ENCODE results near the gene ZNF740.

Gene ZNF740

DNA sequence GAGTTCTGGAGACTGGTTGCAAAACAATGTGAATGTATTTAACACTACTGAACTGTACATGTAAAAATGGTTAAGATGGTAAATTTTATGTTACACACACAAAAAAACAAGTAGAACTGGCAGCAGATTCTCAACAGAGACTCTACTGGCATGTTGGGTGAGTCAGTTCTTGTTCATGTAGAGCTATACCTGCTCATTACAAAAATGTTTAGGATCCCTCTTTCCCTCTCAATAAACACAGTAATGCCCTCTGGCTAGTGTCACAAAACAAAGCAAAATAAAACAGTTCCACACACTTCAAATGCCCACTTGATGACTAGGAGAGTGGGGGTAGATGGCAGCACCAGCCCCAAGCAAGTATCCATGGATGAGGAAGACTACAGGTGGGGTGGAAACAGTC is 13.7 kb upstream of the ZNF740 start:
- no peak overlapping the region for H3K27ac ChIP-seq
- TF ChIP-seq, protein P1, sequence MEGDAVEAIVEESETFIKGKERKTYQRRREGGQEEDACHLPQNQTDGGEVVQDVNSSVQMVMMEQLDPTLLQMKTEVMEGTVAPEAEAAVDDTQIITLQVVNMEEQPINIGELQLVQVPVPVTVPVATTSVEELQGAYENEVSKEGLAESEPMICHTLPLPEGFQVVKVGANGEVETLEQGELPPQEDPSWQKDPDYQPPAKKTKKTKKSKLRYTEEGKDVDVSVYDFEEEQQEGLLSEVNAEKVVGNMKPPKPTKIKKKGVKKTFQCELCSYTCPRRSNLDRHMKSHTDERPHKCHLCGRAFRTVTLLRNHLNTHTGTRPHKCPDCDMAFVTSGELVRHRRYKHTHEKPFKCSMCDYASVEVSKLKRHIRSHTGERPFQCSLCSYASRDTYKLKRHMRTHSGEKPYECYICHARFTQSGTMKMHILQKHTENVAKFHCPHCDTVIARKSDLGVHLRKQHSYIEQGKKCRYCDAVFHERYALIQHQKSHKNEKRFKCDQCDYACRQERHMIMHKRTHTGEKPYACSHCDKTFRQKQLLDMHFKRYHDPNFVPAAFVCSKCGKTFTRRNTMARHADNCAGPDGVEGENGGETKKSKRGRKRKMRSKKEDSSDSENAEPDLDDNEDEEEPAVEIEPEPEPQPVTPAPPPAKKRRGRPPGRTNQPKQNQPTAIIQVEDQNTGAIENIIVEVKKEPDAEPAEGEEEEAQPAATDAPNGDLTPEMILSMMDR (IDR thresholded peaks at IDR 0.05): no peak
- no peak for TF ChIP-seq ZFX (IDR thresholded peaks at IDR 0.05; ENCODE audit: borderline replicate concordance)

DNA sequence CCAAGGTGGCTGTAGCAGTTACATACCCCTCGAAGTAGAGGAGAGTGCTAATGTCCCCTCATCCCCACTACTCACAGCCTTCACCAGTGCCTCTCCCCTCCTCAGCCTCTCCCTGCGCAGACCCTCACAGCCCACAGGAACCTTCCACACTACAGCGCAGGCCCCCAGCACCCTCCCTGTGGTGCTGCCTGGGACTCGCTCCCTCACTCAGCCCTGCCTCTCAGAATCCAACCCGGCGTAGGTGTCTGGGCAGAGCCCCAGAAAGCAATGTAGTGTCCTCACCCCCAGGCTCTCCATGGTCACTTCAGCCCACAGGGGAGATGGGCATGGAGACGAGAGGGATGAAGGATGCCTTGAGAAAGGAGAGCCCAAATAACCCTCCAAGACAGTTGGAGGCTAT is 10.9 kb upstream of the ZNF740 start:
- no peak overlapping the region for H3K27ac ChIP-seq
- TF ChIP-seq ZFX (IDR thresholded peaks at IDR 0.05; ENCODE audit: borderline replicate concordance): no peak
- TF ChIP-seq, protein P1 (IDR thresholded peaks at IDR 0.05): no peak

DNA sequence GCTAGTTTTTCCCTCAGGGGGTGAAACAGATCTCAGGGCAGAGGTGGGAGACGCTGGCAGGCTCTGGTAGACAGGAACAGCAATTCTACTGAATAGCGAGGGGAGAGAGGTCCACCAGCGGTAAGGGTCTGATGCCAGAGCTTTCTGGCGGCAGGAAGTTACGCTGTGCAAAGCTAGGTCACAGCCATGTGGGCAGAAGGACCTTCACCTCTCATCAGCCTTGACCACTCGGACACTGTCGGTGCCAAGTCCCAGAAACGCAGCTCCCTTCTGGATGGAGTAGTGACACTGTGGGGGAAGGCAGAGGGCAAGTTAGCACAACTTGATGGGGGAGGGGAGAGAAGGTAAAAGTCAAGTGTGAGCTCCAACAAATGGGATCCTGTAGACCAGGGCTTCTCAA is 10.3 kb upstream of the ZNF740 start:
- H3K27ac ChIP-seq: no peak overlapping the region
- no peak for TF ChIP-seq ZFX (IDR thresholded peaks at IDR 0.05; ENCODE audit: borderline replicate concordance)
- TF ChIP-seq, protein P1 (IDR thresholded peaks at IDR 0.05): no peak

DNA sequence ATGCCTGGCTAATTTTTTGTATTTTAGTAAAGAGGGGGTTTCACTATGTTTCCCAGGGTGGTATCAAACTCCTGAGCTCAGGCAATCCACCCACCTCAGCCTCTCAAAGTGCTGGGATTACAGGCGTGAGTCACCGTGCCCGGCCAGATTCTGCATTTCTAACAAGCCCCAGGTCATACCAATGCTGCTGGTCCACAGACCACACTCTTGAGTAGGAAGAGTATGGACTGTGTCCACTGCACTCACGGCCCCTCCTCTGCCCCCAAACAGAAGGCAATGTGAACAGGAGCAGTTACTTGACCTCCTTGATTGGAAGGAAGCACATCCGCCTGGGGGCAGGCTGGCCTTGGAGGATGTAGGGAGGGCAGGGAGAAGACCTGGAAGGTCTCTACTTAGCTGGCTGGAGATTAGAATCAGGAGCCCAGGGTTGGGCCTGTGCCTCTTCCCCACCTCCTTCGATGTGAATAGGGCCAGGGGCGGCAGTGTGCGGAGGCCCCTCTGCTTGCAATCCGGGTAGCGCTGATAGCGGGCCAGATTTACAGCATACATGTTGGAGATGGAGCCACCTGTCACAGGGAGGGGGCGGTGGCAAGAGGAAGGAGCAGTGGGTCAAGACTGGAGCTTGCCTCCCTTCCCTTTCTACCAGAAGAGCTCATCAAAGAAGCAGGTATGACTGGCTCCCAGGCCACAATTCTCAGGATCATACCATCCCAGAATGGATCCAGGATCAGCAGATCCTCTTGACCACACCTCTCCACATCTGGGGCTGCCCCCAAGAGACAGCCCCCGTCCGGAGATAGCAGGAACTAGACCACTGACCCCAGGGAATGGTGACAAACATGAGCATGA is 9.4 kb upstream of the ZNF740 start:
- peak overlapping the region; percentile 36; the same call in 1 of the 2 replicates for H3K27ac ChIP-seq
- TF ChIP-seq, protein P1 (IDR thresholded peaks at IDR 0.05): no peak
- TF ChIP-seq ZFX (IDR thresholded peaks at IDR 0.05; ENCODE audit: borderline replicate concordance): no peak

DNA sequence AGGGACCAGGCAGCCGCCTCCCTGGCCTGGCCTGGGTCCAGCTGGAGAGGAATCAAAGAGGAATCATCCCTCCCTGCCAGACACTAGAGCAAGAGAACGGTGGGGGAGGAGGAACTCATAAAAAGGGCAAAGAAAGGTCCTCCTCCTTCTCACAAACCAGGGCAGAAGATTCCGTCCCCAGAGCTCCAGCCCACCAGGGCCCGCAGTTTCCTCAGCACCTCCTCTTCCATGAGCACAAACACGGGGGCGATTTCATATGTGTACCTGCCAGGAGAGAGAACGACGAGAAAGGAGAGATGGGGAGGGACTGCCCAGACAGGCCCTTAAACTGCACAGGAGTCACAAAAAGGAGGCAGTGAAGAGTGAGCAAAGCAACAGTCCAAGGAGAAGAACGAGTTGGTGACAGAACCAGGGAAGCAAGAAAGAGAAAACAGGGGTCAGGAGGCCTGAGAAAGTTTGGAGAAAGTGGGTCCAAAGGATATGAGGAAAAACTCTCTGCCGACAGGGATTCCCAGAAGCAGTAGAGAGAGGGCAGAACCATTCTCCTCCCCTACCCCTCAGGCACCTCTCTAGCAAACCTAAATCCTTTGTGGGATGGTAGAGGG is 8.7 kb upstream of the ZNF740 start:
- TF ChIP-seq, protein P1 (IDR thresholded peaks at IDR 0.05): no peak
- no peak for TF ChIP-seq ZFX (IDR thresholded peaks at IDR 0.05; ENCODE audit: borderline replicate concordance)
- peak overlapping the region; percentile 36 for H3K27ac ChIP-seq

DNA sequence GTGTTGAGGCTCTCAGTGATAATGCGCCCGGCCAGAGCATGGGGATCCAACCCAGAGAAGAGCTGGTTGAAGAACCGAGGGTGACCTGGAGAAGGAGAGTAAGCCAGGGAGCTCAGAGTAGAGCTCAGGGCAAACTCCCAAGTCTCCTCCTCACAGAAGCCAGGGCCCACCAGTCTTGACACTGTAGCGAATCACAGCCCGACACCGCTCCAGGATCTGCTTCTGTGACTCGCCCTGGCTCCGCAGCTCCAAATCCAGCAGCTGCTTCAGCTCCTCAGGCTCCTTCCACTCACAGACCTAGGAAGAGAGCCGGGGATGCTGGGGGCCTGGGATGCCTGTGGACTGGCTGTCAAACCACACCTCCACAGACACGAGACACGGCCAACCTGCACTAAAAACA is 8.2 kb upstream of the ZNF740 start:
- TF ChIP-seq ZFX (IDR thresholded peaks at IDR 0.05; ENCODE audit: borderline replicate concordance): no peak
- TF ChIP-seq, protein P1 (IDR thresholded peaks at IDR 0.05): no peak
- peak overlapping the region; percentile 36; the same call in 1 of the 2 replicates for H3K27ac ChIP-seq
